LHCN-M2 (cell line): ENCODE data around the gene GRID1. TPM values are rescaled to one million over a fixed set of nuclear protein-coding genes. Genes with fewer than 3 reads are reported as not detected.
"Not testable (repeated sequence)": the region's sequence is repeated elsewhere in the genome, so short reads cannot be mapped to it uniquely, and the experiment has no call there.

Source experiments
- DNase-seq: peaks from one replicate; pipeline ENCODE4 v3.0.0-alpha.2; 2012; ENCODE audit warnings: low read depth
- total RNA-seq: library from RNA; depleted of rRNA; stranded (reverse); fragments of >200 nt; gene quantifications from 2 replicates; pipeline ENCODE4 v1.2.3, GENCODE V29; 2014

The GRID1 gene
- total RNA-seq, 1 experiment from 2014 or later: not detected

DNA sequence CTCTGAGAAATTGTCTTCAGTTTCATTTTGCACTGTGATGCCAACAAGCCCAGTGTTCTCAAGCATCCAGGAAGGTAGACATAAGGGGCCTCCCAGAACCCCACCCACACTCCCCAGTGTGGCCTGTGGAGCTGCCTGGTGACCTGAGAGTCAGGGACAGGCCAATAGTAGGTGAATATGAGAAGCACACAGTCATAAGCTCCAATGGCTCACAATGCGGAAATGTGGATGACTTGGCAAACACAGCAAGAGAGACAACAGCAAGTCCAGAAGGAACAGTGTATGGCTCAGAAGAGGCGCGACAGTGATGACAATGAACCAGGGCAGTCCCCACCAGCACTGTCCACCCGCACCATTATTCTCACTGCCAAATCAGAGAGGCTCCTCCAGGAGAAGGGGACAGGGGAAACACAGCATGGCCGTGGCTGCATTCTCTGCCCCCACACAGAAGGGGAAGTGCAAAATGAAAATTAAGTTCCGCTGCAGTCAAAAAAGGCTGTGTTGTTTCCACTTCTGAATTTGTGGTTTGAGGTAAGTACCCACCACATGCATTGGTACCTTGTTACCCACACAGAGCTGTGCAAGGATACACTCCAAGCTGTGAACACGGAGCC is 419.8 kb downstream of the GRID1 start:
- no peak for DNase-seq

DNA sequence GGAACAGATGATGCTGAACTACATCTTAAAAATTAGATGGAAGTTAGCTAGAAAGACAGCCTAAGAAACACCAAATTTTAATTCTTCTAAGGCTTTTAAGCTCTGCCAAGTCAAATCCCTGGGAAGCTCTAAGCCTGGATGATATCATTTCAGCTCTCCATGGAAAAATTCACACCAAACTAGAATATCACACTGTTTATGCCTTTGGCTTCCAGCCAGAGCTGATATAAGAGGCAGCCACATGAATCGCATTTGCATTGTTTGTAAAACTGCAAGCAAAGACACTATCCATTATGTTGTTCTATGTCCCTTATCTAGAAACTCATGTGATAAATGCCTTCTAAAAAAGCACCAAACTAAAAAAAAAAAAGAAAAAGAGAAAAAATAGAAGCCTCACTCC is 430.4 kb downstream of the GRID1 start:
- no peak for DNase-seq

DNA sequence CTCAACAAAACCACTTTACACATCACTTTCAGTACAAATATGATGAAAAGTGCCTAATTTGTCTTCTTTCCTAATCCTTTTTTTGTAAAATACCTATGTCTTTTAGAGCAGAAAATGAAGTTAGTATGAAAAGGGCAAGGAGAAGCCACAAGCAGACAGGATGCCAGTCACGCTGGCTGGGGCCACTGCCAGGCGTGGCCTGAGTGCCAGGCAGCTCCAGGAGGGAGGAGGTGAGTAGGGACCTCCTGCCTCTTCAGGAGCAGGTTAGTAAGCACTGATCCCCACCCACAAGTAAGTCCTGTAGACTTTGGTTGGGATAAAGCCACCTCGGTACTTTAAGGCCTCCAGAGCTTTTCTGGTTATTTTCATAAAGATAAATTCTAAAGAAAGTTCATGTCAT is 432.0 kb downstream of the GRID1 start:
- DNase-seq: no peak

DNA sequence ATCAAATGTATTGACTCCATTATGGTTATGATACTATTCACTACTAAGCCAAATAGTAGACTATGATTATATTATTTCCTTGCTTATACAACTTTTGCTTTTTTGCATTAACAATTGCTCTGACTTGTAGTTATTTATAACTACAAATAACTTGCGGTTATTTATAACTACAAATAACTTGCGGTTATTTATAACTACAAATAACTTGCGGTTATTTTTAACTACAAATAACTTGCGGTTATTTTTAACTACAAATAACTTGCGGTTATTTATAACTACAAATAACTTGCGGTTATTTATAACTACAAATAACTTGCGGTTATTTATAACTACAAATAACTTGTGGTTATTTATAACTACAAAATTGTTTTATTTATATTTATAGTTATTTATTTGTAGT is 436.6 kb downstream of the GRID1 start:
- DNase-seq: not testable (repeated sequence)

DNA sequence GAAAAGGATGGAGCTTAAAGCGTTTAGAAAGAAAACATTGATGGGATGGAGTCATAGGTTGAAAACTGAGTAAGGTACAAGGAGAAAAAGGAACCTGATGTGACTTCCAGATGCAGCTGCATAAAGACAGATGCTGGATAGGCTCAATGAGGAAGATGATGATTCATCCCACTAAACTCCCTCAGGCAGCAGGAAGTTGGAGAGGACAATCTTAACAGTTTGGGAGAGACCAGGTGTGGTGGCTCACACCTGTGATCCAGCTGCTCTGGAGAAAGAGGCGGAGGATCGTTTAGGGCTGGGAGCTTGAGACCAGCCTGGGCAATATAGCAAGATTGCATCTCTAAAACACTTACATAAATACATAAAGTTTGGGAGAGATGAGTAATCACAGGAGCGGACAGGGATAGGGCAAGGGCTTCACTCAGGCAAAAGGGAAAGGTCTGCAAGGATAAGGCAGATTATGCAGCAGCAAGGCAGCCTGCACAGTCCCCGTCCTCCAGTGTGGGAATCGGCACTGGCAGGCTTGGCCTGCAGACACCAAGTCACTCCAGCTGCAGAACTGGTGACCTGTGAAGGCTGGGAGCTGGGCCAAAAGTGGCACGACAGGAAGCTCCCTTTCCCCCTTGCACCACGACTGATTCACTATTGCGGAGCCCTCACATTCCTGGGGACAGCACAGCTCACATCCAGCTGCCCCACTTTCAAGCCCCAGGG is 438.5 kb downstream of the GRID1 start:
- no peak for DNase-seq

DNA sequence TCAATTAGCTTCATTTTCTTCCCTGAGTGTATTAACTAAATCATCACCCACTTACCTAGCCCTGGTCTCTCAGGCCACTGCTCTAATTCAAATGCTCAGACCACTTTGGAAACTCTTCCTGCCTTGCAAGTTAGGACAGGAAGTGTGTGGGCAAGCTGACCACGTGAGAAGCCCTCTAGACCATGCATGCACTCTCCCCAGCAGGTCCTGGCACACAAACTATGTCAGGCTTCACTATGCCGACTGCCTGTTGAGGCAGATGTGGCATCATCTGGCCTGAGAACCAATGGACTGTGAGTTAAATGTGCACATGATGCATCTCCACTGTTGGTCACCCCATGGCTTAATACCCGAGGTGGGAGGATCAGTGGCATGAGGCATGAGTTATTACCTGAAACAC is 439.6 kb downstream of the GRID1 start:
- no peak for DNase-seq

DNA sequence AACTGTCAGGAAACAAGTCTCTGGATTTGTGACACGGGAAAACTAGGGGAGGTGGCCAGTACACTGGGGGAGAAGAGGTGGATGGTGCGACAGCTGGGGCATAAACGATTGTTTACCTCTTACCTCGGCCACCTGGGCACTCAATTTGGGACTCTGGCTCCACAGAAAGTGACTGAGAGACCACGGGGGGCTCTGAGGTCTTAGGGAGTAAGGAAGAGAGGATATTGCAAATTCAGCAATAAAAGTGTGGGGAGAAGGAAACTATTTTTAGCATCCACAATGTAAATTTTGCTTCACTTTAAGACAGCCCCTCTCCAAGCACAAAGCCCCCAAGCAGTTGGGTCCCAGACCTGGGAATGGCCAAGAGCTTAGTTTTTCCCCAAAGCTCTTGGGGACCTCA is 440.5 kb downstream of the GRID1 start:
- no peak for DNase-seq

DNA sequence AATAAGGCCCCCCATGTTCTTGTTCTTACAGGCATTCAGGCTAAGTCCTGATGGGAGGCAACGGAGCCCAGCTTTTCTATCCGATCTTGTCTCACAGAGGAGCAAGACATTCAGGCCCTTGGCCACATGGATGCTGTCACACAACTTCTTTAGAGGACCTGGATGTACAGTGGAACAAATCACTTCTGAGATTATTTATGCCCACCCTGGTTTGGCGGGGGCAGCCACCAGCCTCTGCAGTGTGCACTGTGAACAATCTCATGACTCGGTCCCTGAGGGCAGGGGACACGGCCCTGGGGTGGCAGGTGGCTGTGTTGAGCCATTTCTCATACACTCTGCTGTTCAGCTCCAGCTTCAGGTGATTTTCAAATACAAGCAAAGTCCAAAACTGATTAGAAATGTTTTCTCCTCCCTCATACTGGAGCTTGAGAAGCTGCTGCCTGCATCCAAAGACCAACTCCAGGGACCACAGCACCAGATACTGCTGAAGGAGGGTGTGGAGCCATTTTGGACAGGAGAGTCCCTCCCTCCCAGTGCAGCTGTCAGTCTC is 441.3 kb downstream of the GRID1 start:
- DNase-seq: no peak

DNA sequence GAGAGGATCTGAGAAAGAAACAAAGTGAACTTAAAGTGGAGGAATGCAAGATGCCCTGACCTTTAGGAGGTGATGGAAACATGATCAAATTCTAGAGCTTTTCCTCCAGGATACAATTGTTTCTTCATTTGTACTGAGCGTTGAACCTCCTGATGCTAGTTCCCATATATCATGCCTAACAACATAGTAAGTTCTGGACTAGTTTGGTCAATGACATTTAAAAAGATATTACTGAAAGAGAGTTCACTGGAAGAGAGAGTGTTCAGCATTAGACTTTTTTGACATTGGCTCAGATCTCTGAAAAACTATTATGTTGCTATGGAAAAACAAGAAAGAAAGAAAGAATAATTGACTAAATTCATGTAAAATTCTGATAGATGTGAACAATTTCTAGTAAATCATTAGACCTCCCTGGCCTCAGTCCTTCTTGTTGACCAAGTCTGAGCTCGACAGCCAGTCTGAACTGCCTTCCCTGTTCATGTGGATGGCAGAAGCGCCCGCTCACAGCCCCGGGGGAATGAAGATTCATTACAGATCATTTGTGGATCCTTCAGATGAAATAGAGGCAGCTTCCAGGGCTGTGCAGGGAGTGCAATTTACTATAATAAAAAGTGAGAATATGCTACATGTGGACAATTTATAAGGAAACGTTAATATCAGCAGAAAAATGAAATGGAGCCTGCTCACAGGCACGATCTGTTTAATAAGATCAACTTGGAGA is 442.1 kb downstream of the GRID1 start:
- DNase-seq: no peak

DNA sequence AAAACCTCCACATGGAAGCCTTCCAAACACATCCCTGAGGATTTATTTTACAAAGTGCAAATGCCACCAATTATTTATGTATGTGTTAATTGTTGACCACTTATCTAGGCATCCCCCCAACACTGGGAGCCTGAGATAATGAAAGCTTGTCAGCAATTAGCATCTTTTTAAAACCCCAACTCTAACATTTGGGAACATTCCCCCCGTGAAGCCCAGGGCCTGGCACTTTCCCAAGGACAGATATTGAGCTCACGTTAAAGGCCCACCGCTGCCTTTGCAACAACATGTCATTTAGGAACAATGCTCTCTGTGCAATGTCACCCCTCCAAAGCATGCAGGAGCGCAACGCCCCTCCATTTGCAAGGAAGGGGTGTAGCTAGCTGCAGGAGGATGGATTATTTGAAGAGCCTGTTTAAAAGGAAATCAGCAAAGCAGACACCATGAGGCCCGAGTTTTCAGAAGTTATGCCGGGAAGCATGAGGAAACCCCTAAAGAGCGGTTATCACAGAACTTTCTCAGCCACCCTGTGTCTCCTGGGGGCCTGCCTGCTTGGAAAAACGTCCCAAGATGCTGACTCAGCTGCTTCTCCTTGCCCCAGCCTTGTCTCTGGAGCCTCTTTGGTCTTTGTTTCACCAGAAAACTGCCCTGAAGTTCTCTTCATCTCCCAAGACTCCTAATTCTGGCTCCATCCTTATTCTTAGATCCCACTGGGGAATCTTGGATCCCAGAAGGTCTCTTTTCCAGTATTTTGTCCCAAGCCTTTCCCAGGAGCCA is 444.1 kb downstream of the GRID1 start:
- no peak for DNase-seq

DNA sequence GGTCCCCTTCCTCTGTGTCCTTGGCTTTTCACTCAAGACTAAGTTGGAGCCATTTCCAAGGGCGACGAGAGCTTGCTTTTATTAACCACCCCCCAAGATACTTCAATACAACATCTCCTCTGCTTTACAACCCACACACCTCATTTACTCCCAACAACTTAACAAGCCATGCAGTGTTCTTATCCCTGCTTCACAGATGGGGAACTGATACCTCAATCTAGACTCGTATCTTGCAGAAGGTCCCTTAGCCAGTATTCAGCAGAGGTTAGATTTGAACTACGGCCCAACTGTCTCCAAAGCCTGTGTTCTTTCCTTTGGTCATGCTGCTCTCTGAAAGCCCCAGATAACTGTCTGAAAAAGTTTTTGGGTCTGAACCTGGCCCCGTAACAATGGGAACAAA is 444.8 kb downstream of the GRID1 start:
- DNase-seq: no peak

DNA sequence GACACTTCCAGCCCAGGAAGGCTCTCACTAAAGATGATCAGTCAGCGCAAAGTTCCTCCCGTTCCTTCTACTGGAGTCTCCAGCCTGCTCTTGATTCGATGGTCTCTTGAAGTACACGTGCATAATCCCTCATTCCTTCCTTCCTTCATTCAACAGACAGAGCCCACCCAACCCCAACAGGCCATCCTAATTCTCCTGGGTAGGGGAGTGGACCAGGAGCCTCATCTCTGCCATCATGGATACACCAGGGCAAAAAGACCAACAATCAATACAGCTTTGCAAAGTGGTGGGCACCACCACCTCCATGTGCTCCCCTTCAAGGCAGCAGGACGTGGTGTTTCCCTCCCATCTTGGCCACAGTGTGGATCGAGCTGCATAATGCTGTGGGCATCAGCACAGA is 446.3 kb downstream of the GRID1 start:
- DNase-seq: no peak

DNA sequence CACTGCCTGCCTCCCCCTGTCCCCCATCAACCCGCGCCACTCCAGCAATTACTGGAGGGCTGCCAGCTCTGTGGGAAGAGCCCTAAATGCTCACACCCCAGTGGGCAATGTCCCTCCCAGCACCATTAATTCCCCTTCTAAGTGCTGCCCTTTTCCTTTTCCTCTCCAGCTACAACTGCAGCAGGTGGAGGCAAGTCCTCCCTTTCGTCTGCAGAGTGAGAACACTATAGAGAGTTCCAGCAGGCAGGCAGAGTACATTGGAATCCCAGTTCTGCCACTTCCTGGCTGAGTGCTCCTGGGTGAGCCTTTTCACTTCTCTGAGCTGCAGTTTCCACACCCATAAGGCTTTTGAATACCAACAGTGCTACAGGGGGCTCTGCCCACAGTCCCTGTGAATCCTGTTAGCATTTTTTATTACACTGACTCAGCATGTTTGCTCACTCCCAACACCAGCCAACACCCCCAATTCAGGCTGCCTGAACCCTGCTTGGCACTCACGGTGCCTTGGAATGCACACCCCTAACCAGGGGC is 447.0 kb downstream of the GRID1 start:
- DNase-seq: no peak

DNA sequence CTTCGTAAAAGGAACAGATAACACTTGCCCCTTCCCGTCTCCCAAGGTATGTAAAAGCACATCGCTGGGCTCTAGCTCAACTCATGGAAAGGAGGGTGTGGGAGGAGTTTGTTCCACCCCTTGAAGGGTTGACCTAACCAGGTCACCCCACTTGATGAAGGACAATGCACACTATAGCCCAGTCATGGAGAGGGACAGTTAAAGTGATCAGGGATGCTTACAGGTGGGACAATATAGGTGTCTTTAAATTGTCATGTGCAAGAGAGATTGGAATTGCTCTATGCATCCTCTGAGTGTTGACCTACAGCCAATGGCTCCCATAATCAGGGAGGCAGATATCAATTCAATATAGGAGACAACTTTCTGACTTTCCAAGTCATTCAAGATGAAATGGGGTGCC is 448.2 kb downstream of the GRID1 start:
- no peak for DNase-seq

DNA sequence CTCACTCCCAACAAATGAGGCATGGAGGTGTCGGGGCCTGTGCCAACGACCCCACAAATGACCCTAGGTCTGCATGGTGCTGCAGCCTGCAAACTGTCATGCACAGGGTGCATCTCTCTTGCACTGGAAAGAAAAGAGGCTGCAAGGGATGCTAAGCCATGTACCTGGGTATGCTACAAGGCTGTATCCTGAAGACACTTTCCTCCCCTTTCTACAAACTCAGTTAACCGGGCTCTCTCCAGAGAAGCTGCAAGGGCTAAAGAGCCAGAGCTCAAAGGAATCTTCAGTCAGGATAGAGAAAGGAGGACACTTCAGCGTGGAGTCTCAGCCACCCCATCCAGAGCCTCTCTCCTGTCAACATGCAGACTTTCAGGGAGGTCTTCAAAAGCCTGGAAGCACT is 449.0 kb downstream of the GRID1 start:
- no peak for DNase-seq

DNA sequence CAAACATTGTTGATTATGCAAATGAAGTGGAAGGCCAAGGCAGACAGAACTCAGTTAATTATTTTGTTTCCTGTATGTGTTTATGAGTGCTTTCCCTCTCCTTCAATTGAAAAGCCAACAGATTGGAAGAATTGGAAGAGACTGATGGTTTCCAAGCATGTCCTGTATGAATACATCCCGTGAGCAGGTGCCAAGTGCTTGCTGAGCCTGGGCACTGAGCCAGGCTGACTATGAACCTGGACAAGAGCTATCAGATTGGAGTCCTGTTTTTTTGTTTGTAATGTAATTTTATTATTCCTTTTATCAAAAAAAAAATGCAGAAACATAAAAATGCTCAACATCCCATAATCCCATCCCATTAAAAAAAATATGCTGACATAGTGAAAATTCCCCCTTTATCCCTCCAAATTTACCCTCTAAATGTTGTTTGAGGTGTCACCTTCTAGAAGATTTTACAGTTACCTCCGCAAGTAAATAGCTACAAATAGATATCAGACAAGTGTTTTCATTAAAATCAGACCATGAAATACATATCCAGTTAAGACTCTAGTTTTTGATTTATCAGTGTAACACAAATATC is 449.5 kb downstream of the GRID1 start:
- no peak for DNase-seq

DNA sequence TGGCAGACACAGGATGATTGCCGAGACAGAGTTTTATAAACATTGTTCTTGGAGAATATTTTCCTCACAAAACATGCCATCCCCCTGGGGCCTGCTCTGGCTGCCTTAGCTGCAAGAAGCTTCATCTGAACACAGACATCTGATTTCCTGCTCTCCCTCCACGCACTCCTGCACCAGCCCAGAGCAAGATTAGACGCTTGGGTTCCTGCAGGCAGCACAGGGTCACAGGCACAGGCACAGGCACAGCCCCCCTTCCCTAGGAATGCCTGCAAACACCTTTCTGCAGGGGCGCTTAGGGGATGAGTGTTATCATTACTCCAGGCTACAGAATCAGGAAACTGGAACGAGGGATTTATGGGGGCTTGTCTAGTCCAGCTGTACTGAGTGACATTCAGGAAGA is 450.3 kb downstream of the GRID1 start:
- DNase-seq: no peak

DNA sequence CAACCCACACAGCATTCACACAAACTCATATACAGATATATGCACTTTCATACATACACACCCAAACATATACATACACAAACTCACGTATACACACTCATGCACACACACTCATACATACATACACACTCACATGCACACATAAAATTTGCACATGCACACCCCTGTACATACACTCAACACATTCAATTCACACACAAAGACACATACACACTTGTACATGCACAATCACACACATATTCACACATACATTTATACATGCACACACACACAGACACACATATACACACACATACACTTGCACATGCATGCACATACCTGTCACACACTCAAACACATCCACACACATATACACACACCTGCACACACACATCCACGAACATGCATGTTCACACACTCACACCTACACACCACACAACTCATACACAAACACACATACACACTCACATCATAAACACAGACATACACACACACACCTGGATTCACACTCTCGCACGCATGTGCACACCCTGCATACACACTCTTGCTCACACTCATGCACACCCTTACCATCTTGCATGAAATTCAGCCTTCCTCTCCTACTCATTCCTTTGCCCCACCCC is 451.2 kb downstream of the GRID1 start:
- no peak for DNase-seq

DNA sequence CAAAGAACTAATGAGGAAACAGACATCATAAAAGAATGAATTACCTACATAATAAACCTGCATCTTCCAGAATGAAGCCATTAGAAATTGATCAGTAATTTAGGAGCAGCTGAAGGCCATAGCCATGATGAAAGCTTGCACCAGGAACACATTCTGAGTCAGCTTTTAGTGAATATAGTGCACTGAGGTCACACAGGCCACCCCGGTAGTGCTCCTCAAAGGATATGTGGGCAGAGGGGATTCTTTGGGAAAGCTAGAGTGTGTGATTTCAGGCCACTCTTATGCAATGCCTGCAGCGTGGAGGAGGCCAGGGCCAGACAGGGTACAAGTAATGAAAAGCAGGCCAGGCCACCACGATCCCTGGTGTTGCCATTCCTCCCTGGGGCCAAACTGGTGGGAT is 451.9 kb downstream of the GRID1 start:
- DNase-seq: no peak

DNA sequence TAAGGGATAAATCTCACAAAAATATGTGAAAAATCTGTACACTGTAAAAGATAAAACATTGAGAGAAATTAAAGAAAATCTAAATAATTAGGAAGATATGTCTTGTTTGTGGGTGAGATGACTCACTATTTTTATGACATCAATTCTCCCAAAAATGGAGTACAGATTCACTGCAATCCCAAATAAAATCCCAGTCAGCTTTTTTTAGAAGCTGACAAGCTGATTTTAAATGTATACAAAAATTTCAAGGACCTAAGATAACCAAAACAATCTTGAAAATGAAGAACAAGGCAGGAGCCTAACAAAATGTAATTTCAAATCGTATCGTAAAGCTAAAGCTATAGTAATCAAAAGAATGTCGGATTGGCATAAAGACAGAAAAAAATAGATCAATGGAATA is 458.1 kb downstream of the GRID1 start:
- no peak for DNase-seq

DNA sequence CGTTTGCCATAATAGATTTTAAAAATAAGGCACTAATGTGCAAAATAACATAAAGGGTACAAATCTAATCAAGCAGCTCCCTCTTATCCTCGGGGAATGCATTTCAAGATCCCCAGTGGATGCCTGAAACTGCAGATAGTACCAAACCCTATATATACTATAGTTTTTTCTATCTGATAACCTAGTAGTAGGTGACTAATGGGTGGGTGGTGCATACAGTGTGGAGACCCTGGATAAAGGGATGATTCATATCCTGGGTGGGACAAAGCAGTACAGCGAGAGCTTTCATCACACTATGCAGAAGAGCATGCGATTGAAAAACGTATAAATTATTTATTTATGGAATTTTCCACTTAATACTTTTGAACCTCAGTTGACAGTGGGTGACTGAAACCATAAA is 464.5 kb downstream of the GRID1 start:
- DNase-seq: no peak
